Brain pericyte (primary cell): ENCODE measurements around the gene ZNF511.

Experiments
- DNase-seq: peaks from one replicate; pipeline ENCODE4 v3.0.0-alpha.2; 2012; ENCODE audit warnings: low read depth, low spot score

ZNF511 gene

DNA sequence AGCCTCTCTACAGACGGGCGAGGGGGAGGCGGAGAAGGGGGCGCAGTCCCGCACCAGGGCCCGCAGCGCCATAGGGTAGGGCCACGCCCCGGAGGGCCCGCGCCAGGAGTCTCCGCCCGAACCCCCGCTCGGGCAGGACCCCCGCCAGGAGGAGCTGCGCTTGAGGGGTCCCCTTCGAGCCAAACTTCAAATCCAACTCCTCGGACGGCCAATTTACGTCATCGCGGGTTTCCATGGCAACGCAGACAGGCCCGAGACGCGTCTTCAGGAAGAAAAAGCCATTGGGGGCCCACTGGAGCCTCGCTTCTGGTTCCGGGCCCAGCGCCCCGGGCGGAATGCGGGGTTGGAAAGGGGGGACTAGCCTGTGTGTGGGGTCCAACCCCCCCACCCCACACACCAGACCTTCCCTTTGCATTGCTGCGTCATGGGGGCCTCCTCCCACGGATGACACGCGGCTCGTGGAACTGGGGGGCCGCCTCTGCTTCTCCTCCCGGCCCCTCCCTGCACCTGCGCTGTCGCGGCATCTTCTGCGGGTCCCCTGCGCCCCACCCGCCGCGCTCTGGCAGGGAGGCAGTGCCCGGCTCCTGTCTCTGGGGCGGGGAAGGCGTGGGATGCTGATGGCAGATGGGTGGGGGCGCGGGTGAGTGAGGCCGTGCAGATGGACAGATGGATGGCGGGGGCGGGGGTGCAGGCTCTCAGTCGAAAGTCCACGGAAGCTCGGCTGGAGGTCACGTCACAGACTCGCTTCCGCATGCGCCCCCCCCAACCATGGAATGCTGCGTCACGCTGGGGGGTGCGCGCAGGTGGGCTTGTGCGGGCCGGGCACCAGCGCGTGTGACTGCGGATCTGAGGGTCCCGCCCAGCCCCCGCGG lies 26.8 kb downstream of the ZNF511 start:
- no peak for DNase-seq

DNA sequence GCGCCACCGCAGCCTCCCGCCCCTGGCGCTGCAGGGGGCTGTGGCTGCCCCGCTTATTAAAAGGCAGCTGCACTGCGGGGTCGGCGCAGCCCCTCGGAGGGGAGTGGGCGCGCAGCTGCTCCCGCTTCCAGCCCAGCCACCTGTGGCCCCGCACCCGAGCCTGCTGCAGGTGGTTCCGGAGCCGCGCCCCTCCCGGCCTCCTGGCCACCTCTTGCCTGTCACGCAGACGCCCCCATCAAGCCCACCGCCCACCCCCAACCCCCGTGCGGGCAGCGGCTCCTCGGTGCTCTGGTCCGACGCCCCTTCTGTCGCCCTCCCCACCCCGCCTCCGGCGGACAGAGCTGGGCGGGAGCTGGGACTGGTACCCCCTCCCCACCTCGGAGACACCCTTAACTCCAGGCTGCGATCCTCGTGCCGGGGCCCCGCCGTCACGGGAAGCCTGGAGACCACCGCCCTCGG lies 27.4 kb downstream of the ZNF511 start:
- no peak for DNase-seq

DNA sequence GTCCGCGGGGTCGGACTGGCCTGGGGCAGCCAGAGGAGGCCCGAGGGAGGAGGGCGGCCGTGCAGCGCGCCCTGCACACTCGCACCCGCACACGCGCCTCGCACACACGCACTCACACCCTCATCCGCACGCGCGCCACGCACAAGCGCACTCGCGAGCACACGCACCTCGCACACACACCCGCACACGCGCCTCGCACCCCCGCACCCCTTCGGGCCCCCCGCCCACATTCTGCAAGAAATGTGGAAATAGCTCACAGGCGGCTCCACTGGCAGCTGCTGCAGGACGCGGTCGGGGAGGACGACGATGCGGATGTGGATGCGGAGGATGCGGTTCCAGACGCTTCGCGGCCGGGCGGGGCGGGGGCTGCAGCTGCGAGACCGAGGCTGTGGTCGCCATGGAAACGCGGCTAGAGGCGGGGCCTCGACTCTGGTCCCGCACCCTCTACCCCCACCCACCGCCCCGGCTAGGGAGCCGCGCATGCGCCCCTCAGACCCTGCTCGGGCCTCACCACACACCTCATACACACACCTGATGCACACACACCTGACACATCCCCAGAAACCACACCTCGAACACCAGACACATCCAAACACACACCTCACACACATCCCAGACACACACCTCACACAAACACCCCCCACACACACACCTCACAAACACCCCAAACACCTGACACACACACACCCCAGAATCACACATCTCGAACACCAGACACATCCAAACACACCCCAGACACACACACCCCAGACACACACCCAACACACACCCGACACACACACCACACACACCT lies 28.1 kb downstream of the ZNF511 start, which contains the start of gene CALY:
TSS of gene CALY (minus strand) at position 320 of the 793 bp plus-strand sequence. CDS start 7,907 bp downstream, outside the sequence.
- no peak for DNase-seq

DNA sequence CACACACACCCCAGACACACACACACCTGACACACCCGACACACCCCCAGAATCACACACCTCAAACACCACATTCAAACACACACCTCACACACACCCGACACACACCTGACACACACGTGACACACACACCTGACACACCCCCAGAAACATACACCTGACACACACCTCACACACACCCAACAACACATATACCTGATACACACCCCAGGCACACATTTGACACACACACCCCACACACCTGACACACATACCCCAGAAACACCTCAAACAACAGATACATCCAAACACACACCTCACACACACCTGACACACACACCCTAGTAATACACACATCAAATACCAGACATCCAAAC lies 28.6 kb downstream of the ZNF511 start:
- no peak for DNase-seq

GRCh38 chr10:133338080-133339071 lies 29.7 kb downstream of the ZNF511 start:
- no peak for DNase-seq

DNA sequence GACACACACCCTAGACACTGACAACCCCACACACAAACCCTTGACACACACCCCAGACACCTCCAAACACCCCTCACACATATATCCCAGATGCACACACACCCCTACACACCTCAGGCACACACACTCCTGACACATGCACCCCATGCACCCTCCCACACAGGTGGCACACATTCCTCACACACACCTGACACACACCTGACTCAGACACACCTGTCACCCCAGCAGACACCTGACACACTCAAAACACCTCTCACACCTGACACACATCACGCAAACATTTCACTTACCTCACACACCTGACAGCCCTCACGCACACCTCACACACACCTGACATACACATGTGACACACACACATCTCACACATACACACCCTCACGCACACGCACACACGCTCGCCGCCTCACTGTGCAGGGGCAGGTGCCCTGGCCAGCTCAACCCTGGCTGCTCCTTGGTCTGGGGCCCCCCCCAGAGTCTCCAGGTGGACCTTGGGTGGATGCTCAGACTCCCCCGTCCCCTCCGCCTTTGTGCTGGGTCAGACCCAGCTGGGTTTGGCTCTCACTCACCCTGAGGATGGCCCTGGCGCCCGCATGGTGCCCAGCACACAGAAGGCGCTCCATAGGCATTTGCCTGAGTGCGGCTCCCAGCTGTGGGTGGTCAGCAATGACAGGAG lies 31.1 kb downstream of the ZNF511 start:
- DNase-seq: no peak

- no peak for DNase-seq
These were observed 33.3 kb downstream of the ZNF511 start for GRCh38 chr10:133341983-133342382.

GRCh38 chr10:133342942-133343341 lies 34.2 kb downstream of the ZNF511 start:
- DNase-seq: no peak

- no peak for DNase-seq
These were observed 34.8 kb downstream of the ZNF511 start for GRCh38 chr10:133343558-133343957.

DNA sequence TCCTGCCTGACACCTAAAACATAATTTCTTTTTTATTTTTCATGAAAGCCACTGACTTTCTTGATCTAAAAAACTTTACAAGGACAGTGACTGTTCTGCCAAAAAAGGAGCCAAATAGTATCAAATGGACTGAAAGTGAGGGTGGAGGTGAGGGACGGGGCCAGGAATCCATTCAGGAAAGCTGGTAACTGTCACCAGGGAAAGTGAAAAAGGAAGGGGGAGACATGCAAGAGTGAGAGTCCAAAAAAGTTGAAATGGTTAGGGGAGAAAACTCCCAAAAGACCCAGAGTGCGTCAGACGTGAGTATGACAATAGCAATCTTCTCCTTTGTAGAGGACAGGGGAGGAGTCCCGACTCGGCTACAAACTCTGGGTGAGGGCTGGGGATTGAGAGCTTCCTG lies 35.5 kb downstream of the ZNF511 start:
- DNase-seq: no peak

- DNase-seq: no peak
These were observed 37.7 kb downstream of the ZNF511 start for GRCh38 chr10:133346413-133346812.

DNA sequence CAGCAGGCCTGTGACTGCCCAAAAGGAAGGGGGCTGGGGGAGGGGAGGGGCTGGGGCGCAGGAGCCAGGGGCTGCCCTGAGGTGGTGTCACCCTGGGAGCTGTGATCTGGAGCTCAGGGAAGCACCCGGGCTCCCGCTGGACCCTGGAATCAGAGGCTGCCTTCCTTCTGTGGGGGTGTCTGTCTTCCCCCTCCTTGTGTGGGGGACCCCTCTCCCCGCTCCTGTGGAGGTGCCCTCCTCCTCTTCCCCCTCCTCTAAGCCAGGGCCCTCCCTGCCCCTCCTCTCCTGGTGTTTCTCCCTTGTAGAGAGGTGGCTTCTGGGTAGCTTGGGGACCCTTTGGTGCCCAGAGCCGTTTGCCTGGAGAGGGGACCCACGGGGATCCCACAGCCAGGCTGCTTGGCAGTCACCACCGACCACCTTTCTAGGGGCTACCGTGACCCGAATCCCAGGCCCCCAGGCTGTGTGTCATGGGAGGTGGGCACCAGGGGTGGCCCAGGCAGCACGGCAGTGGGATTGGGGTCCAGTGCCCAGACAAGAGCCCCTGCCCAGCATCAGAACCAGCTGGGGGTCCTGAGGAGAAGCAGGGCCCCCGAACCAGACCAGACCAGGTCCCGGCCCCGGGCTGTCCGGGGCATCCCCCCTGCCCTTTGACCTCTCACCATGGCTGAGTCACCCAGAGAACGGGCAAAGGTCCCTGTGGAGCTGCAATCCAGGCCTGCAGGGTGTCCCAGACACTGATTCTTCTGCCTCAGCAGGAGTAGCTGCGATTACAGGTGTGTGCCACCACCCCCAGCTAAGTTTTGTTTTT lies 39.2 kb downstream of the ZNF511 start:
- DNase-seq: no peak

DNA sequence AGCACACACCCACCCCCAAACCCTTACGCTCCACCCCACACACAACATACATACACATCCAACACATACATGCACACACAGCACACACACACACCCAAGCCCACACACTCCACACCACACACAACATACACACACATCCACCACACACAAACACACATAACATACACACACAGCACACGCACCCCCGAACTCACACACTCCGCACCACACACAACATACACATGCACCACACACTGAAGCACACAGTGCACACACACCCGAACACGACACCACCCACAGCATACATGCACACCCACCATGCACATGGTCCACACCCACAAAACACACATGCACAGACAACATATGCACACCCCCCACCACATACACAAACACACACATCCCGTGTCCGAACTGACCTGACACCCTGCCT lies 40.5 kb downstream of the ZNF511 start:
- no peak for DNase-seq

GRCh38 chr10:133349577-133350011 lies 40.9 kb downstream of the ZNF511 start:
- DNase-seq: no peak

GRCh38 chr10:133350283-133350949 lies 41.7 kb downstream of the ZNF511 start:
- DNase-seq: no peak

DNA sequence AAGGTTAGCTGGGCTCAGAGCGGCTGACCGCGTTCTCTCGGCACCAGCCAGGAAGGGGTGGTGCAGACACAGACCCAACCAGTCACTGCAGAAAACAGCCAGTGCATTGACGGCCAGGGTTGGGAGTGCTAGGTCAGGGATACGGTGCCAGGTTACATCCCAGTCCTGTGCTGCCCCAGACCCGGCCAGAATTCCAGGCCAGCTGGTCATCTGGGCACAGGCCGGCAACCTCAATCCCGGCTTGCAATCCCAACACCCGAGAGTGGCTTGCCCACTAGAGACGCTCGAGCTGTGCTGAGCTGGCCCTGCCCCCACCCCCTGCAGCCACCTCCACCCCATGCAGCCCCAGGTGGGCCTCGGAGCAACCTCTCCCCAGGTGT lies 42.2 kb downstream of the ZNF511 start:
- no peak for DNase-seq

DNA sequence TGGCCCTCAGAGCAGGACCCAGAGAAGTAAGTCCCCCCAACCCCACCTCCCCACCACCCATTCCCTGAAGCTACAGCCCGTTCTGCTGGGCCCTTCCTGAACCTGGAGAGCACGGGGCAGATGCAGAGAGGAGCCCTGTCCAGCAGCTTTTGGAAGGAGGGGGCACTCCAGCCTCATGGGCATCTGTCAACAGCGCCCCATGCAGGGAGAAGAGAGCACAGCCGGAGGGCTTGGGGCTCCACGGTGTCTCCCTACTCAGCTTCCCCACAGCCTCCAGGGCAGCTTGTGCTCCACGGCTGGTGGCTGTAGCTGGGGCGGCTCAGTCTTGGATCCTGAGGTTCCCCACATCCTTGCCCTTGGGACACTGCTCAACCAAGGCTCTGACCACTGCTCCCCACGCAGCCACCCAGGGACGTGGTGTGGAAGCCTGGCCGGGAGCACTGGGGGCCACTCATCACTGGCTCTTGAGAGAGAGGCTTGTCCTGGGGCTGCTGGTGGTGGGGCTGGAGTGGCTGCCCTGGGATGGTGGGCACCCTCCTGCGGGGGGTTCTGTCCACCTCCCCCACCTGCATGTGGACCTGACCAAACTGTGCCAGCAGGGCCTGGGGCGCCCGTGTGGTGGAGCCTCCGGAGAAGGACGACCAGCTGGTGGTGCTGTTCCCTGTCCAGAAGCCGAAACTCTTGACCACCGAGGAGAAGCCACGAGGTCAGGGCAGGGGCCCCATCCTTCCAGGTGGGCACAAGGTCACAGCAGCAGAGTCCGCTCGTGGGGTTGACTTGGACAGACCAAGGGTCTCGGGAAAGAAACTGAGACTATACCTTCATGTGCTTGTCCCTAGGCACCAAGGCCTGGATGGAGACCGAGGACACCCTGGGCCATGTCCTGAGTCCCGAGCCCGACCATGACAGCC lies 42.9 kb downstream of the ZNF511 start:
- DNase-seq: no peak

DNA sequence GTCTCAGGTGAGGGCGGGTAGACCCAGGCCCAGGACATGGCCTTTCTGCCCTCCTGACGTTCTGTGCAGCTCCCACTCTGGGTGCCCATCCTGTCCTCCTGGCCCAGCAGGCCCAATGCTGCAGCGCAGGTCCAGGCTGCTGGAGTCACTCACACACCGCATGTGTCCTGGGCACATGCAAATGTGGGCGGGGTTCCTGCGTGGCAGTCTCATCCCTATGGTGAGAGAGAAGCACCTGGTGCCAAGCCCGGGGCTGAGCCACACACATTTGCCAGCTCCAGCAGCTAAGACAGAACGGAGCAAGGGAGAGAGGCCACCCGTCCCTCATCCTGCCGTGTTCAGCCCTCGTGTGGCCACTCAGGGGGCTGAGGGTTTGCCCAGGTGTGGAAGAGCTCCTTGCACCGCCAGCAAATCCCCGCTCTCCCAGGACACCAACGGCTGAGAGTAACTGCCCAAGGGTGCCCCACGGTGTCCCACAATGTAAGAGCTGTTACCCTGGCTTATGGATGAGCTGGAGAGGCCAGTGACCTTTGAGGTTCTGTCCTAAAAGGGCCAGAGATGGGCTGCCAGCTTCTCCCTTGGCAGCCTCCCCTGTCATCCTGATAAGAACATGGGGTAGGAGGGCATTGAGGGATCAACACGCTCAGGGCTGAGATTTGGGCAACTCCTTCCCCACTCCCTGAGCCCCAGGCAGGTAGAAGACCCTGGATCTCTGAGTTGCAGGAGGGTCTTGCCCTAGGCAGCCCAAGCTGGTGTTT lies 44.7 kb downstream of the ZNF511 start:
- DNase-seq: no peak
